ENCODE results near the gene SLC38A1. TPM values are rescaled to one million over a fixed set of nuclear protein-coding genes. Genes with fewer than 3 reads are reported as not detected.

Gene SLC38A1
- polyA plus RNA-seq, 1 donor = 38.8 TPM

- no peak for DNase-seq (ENCODE audit: low read depth)
Measured at GRCh38 chr12:46233423-46233822, 35.4 kb downstream of the SLC38A1 start.

- no peak for DNase-seq (ENCODE audit: low read depth)
Measured at GRCh38 chr12:46230983-46231382, 37.9 kb downstream of the SLC38A1 start.

DNA sequence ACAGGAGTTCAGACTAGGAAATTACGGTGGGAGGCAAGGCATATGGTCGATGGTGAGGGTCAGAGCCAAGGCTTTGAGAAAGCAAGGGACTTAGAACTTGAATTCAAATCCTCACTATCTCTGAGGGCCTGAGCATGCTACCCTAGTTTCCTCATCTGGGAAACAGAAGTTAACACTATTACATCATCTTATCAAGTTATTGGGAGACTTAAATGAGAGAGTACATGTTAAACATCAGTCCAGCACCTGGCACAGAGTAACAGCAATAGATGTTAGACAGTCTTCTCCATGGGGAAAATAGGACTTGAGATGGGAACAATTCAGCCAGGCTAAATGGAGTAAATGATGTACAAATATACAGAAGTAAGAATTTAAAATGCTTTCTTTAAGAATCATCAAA lies 38.5 kb downstream of the SLC38A1 start:
- DNase-seq (ENCODE audit: low read depth) = no peak

DNA sequence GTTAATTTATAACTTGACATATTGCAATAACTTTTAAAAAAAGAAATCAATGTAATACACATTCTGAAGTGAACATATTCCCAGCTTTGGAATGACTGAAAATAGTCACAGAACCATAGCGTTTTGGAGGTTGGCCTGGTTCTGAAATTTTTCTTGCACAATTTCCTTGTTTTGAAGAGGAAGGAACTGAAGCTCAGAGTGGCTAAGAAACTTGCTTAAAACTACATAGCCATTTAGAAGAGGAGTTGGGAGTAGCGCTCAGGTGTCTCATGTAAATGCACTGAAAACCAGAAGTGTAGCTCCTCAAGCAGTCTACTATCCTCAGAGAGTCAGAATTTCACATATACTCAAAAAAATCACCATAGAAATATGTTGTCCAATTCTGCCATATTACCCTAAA lies 41.2 kb downstream of the SLC38A1 start:
- DNase-seq (ENCODE audit: low read depth) = no peak

DNA sequence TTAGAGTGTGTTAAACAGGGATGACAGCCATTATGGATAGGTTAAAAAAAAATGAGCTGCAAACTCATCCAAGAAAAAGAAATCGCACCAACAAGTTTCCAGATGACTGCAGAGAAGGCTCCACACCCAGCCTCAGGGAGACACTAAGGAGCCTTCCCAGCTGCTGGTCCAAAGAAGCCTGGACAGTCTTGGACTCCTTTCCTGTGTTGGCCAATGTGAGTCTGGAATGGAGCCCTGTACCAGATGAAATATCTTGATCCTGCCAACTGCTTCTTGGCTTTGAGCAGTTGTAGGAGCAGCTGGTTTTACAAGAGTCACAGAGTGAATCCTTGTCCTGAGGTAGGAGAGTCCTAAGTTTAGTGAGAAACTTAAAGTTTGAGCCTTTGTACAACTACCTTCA lies 44.5 kb downstream of the SLC38A1 start:
- DNase-seq (ENCODE audit: low read depth) = peak; percentile 57

DNA sequence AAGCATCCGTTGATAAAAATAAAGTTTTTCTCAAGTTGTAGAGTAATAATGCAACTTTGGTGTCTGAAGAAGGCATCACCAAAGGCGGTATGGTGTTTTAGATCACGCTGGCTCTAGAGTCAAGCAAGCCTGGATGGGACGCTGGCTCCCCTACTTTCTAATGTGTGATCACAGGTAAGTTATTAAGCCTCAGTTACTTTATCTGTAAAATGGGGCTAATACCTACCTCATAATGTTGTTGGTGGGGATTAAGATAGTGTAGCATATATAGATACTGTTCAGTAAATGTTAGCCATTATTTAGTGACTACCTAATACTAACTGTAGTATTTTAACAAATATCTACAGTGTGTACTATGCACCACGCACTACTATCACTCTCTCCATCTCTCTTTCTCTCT lies 45.8 kb downstream of the SLC38A1 start:
- no peak for DNase-seq (ENCODE audit: low read depth)

- DNase-seq (ENCODE audit: low read depth) = no peak
Measured at GRCh38 chr12:46222636-46223035, 46.2 kb downstream of the SLC38A1 start.

- DNase-seq (ENCODE audit: low read depth) = no peak
Measured at GRCh38 chr12:46221255-46222128, 47.4 kb downstream of the SLC38A1 start.

DNA sequence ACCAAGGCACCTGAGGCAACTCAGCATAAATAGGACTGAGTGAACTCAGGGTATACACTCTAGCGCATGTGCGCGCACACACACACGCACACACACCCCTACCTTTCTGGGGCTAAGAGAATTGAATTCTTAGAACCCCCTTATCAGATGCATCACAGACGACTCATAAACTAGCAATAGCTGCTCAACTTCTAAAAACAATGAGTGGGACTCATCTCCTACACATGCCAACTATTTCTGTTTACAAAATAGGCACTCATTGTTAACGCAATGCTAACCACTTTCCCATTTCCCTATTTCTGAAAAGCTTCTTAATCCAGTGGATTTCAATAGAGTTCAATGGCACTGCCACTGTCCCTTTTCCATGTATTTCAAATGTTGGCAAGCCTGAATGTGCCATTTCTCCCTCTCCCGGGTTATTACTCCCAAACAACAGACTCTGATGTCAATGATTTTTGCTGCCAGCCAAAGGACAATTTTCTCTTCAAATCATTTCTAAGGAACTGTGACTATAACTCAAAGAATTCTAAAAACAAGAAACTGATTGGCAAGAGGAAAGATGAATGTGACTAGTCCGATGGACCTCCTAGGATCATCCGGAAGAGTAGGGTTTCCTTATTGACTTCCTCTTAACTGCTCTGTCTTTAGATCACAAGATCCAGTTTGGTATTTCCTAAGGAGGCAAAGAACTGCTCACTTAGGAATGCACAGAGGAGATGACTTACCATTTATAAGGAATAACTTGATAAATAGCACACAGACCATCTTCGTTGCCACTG lies 48.8 kb downstream of the SLC38A1 start:
- no peak for DNase-seq (ENCODE audit: low read depth)

GRCh38 chr12:46219132-46219876 lies 49.5 kb downstream of the SLC38A1 start:
- DNase-seq (ENCODE audit: low read depth) = no peak

DNA sequence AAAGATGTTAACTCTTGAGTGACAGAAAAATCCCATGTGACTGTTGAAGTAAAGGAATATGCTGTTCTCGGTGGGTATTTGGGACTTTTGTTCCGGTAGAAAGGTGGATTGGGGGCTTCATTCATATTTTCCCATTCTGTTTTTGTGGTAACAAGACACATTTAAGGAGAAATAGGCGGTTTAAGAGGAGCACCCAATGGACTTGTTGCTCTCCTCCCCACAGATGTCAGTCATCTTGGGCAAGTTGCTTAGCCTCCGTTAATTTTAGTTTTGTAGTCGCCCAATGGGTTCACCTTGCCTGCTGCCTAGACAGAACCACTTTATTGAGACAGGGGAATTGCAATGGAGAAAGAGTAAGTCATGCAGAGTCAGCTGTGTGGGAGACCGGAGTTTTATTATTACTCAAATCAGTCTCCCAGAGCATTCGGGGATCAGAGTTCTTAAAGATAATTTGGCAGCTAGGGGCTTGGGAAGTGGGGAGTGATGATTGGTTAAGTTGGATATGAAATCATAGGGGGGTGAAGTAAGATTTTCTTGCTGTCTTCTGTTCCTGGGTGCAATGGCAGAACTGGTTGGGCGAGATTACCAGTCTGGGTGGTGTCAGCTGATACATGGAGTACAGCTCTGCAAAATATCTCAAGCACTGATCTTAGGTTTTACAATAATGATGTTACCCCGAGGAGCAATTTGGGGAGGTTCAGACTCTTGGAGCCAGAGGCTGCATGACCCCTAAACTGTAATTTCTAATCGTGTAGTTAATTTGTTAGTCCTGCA lies 50.3 kb downstream of the SLC38A1 start:
- DNase-seq (ENCODE audit: low read depth) = no peak

DNA sequence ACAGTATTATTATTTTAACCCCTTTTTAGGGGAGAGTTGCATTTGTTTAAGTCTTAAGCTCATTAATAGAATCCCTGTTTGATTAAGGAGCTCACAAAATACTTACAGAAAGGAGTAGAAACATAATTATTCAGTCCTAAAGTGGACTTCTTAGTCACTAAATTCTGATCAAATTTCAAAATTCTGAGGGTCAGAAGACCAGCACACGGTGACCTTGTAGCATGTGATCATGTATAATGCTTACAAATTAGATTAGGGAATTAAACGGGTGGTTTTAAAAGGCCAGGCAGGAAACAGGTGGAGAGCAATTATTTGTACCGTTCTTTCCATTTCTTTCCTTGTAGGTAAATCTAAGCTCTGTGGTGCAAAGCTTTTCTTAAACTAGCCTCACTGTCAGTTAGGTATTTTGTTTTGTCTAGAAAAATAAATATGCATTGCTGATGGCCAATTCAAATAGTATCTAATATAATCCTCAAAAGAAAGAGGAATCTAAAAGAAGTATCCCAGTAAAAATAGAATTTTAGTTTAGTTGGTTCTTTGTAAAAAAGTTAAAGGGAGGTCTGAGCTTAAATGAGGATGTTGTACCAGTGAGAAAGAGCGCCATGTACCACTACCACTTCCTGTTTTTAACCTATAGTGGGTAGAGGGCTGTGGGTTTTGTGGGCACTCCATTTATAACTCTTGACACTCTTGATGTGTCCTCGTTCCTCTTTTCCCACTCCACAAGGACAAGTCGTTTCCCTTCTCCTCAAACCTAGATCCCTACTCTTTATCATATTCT lies 51.1 kb downstream of the SLC38A1 start:
- DNase-seq (ENCODE audit: low read depth) = no peak

- no peak for DNase-seq (ENCODE audit: low read depth)
Measured at GRCh38 chr12:46214668-46215436, 54.0 kb downstream of the SLC38A1 start.

GRCh38 chr12:46212108-46212982 lies 56.5 kb downstream of the SLC38A1 start:
- no peak for DNase-seq (ENCODE audit: low read depth)

- no peak for DNase-seq (ENCODE audit: low read depth)
Measured at GRCh38 chr12:46210873-46211439, 57.9 kb downstream of the SLC38A1 start.

DNA sequence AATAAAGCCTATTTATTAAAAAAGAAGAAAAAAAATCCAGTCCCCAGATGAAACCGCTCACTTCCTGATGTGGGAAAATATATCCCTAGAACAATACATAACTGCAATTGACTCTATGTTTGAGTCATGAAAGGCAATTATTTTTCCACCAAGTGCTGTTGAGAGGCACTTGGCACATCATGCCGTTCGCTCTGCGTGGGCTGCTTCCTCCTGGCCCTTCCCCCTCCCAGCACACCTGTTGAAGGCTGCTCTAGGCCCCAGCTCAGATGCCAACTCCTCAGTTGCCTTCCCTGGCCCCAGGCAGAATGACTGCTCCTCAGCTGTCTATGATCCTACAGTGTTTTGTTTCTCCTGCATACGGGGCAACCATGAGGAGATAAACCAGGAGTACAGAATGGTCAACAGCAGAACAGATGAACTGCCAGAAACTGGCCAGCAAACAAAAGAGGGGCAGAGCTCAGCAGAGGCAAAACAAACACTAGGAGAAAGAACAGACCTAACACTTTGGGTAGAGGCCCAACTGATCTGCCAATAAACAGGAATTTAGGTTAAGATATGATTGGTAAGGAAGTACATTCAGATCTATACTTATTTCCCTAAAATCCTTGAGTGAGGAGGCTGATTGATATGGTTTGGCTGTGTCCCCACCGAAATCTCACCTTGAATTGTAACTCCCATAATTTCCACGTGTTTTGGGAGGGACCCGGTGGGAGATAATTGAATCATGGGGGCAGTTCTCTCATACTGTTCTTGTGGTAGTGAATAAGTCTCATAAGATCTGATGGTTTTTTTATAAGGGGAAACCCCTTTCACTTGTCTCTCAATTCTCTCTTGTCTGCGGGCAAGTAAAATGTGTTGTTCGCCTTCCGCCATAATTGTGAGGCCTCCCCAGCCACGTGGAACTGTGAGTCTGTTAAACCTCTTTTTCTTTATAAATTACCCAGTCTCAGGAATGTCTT lies 58.6 kb downstream of the SLC38A1 start:
- DNase-seq (ENCODE audit: low read depth) = no peak

DNA sequence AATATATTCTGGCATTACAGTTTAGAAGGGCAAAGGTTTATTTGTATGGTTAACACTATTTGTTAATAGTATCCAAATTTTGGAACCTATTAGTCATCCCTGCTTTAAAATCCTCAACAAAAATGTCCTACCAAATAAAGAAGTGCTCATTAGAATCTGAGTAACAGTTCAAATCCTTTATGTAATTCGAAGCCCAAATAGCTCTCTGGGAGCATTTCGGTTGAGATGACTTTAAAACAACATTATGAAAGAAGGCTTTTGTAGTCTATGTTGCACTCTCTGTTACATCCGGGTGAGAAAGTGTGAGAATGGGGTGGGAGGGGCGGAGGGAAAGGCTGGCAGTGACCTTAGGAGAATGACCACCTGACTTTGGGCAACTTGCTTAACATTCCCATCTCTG lies 59.7 kb downstream of the SLC38A1 start:
- DNase-seq (ENCODE audit: low read depth) = no peak
